ENCODE measurements around the gene ARMC9. TPM values are rescaled to one million over a fixed set of nuclear protein-coding genes. Genes with fewer than 3 reads are reported as not detected.

ARMC9 gene
- total RNA-seq, 4 donors from 2014 or later: 11.5 to 59.5 (median 14.4) TPM

DNA sequence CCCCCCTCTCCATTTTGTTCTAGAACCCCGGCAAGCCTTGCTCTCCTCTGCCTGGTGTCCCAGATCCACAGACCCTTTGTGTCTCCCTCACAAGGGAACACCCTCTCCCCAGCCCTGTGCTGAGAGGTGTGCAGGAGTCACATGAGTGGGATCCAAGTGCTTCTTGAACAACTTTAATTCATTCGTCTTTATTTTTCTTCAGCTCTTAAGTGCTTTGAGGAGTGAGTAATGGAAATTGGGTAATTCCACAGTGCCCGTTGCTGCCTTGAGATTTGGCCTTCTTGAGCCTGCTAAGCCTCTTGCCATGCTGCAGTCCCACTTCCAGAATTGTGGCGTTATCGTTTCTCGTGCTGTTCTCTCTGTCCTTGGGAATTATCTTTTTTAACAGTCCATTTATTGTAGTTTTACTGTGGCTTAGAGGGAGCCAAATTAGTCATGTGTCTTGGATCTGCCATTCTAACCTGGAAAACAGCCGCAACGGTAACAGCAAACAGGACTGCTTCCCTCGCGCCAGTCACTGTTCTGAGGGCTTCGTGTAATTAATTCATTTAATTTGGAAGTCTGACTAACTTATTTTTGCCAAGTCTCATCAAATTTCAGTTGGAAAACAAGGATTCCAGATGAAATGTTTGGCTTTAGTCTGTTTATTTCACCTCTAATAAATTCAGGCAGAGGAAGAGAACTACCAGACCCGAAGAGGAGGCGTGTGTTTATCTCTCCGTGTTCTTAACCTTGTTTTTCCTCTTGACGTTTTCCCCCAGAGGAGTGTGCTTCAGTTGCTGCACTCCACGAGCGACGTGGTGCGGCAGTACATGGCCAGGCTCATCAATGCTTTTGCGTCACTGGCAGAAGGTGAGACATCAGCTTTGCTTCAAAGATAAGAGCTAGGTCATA, 72.0 kb downstream of the ARMC9 start:
- intact Hi-C loops (cut with DNase I; ENCODE audit: low total_unique reads): no loop called here
- 78 to 89% methylated on average over 13 to 20 of the region's 20 CpGs for WGBS, 2 donors (ENCODE audit: low coverage in 1 of 2)

GRCh38 chr2:231272991-231273390, 74.6 kb downstream of the ARMC9 start:
- 96% methylated on average over 4 of the region's 4 CpGs; no CpG with 5 or more reads in 1 of the 2 donors for WGBS, 2 donors (ENCODE audit: low coverage in 1 of 2)

More for the DNA sequence above, 72.0 kb downstream of the ARMC9 start:
- H3K27ac ChIP-seq: peak overlapping the region; percentile 7 to 87 (median 69)
- no peaks in the 10 kb centered on the region for H3K27me3 ChIP-seq
- no peak for DNase-seq
- TF ChIP-seq EP300 (IDR thresholded peaks at IDR 0.05; ENCODE audit: low read depth) (peak; percentile 66), POLR2A (IDR thresholded peaks at IDR 0.05) (no peak), POLR2AphosphoS5 (IDR thresholded peaks at IDR 0.05) (peak in 2 of 3 donors; percentile 33 to 46)
- H3K36me3 ChIP-seq: no peaks in the 10 kb centered on the region
- no peak overlapping the region for H3K4me3 ChIP-seq
- H3K9me3 ChIP-seq: no peaks in the 10 kb centered on the region
- in situ Hi-C loops (cut with MboI; ENCODE audit: low pct_ligation_motif_present in 1 of 4, low pct_unique_long_range_greater_than_20kb in 1 of 4, low sequenced_read_pairs in 3 of 4): no loop called here
- H3K4me1 ChIP-seq: peaks cover 0 to 9% (median 3%) of the 10 kb centered on the region in 4 donors

GRCh38 chr2:231276987-231277386, 78.6 kb downstream of the ARMC9 start:
- H3K4me3 ChIP-seq: no peak overlapping the region
- TF ChIP-seq EP300 (IDR thresholded peaks at IDR 0.05; ENCODE audit: low read depth) (no peak), CTCF (IDR thresholded peaks at IDR 0.05) (no peak), POLR2AphosphoS5 (IDR thresholded peaks at IDR 0.05) (no peak), POLR2A (IDR thresholded peaks at IDR 0.05) (no peak)
- H3K36me3 ChIP-seq: peaks cover 0 to 8% (median 0%) of the 10 kb centered on the region in 4 donors
- intact Hi-C loops (cut with DNase I; ENCODE audit: low total_unique reads): no loop called here
- H3K4me1 ChIP-seq: peaks cover 0 to 4% (median 0%) of the 10 kb centered on the region in 4 donors
- DNase-seq: no peak
- in situ Hi-C loops (cut with MboI; ENCODE audit: low pct_ligation_motif_present in 1 of 4, low pct_unique_long_range_greater_than_20kb in 1 of 4, low sequenced_read_pairs in 3 of 4): no loop called here
- no peaks in the 10 kb centered on the region for H3K27me3 ChIP-seq
- 50 to 82% methylated on average over 1 to 2 of the region's 2 CpGs for WGBS, 2 donors (ENCODE audit: low coverage in 1 of 2)
- H3K9me3 ChIP-seq: no peaks in the 10 kb centered on the region
- no peak overlapping the region for H3K27ac ChIP-seq

More at GRCh38 chr2:231272991-231273390, 74.6 kb downstream of the ARMC9 start:
- H3K27me3 ChIP-seq: no peaks in the 10 kb centered on the region
- H3K4me1 ChIP-seq: peaks cover 0 to 9% (median 3%) of the 10 kb centered on the region in 4 donors
- TF ChIP-seq CTCF (IDR thresholded peaks at IDR 0.05) (no peak), POLR2AphosphoS5 (IDR thresholded peaks at IDR 0.05) (no peak), EP300 (IDR thresholded peaks at IDR 0.05; ENCODE audit: low read depth) (no peak), POLR2A (IDR thresholded peaks at IDR 0.05) (no peak)
- no peaks in the 10 kb centered on the region for H3K9me3 ChIP-seq
- no peak overlapping the region for H3K4me3 ChIP-seq
- intact Hi-C loops (cut with DNase I; ENCODE audit: low total_unique reads) (no loop called here), in situ Hi-C loops (cut with MboI; ENCODE audit: low pct_ligation_motif_present in 1 of 4, low pct_unique_long_range_greater_than_20kb in 1 of 4, low sequenced_read_pairs in 3 of 4) (no loop called here)
- H3K27ac ChIP-seq: no peak overlapping the region
- no peak for DNase-seq
- peaks cover 0 to 8% (median 0%) of the 10 kb centered on the region in 4 donors for H3K36me3 ChIP-seq

GRCh38 chr2:231277962-231278361, 79.5 kb downstream of the ARMC9 start:
- WGBS, 2 donors (ENCODE audit: low coverage in 1 of 2): 82% methylated on average over 8 of the region's 8 CpGs; no CpG with 5 or more reads in 1 of the 2 donors
- intact Hi-C loops (cut with DNase I; ENCODE audit: low total_unique reads): no loop called here
- in situ Hi-C loops (cut with MboI; ENCODE audit: low pct_ligation_motif_present in 1 of 4, low pct_unique_long_range_greater_than_20kb in 1 of 4, low sequenced_read_pairs in 3 of 4): no loop called here
- no peak for DNase-seq
- H3K27ac ChIP-seq: no peak overlapping the region
- no peaks in the 10 kb centered on the region for H3K9me3 ChIP-seq
- H3K27me3 ChIP-seq: no peaks in the 10 kb centered on the region
- TF ChIP-seq POLR2A (IDR thresholded peaks at IDR 0.05): no peak
- no peak overlapping the region for H3K4me3 ChIP-seq
- H3K36me3 ChIP-seq: peaks cover 0 to 8% (median 0%) of the 10 kb centered on the region in 4 donors
- peaks cover 0 to 4% (median 0%) of the 10 kb centered on the region in 4 donors for H3K4me1 ChIP-seq

GRCh38 chr2:231278868-231279267, 80.4 kb downstream of the ARMC9 start:
- 87 to 100% methylated on average over 1 to 2 of the region's 2 CpGs for WGBS, 2 donors (ENCODE audit: low coverage in 1 of 2)
- H3K36me3 ChIP-seq: peaks cover 0 to 8% (median 0%) of the 10 kb centered on the region in 4 donors
- in situ Hi-C loops (cut with MboI; ENCODE audit: low pct_ligation_motif_present in 1 of 4, low pct_unique_long_range_greater_than_20kb in 1 of 4, low sequenced_read_pairs in 3 of 4) (no loop called here), intact Hi-C loops (cut with DNase I; ENCODE audit: low total_unique reads) (no loop called here)
- TF ChIP-seq CTCF (IDR thresholded peaks at IDR 0.05) (no peak), POLR2A (IDR thresholded peaks at IDR 0.05) (no peak), EP300 (IDR thresholded peaks at IDR 0.05; ENCODE audit: low read depth) (no peak), POLR2AphosphoS5 (IDR thresholded peaks at IDR 0.05) (no peak)
- peaks cover 0 to 4% (median 0%) of the 10 kb centered on the region in 4 donors for H3K4me1 ChIP-seq
- no peaks in the 10 kb centered on the region for H3K27me3 ChIP-seq
- no peaks in the 10 kb centered on the region for H3K9me3 ChIP-seq
- H3K27ac ChIP-seq: no peak overlapping the region
- no peak overlapping the region for H3K4me3 ChIP-seq
- DNase-seq: no peak
